Measurements from ENCODE around the gene NOP16. TPM values are rescaled to one million over a fixed set of nuclear protein-coding genes. Genes with fewer than 3 reads are reported as not detected.
A peak's percentile ranks its signal among the peaks of the same experiment; 100 is the strongest.

Gene NOP16
- total RNA-seq, 1 donor from 2014 or later = 46.3 TPM

DNA sequence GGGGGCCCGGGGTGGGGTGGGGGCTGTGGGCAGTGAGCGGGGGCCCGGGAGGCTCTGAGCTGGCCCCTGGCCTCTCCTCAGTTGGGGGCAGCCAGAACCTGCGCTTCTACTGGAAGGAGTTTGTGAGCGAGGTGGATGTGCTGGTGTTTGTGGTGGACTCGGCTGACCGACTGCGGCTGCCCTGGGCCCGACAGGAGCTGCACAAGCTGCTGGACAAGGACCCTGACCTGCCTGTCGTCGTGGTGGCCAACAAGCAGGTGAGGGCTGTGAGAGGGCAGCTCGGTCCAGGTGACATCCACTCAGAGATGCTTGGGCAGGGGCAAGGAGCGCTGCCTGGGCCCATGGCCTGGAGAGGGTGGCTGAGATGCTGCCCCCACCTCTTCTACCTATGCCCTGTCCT is 19.7 kb downstream of the NOP16 start:
- no peak overlapping the region for H2AFZ ChIP-seq (ENCODE audit: low read depth, low read length)
- no peak overlapping the region for H3K4me3 ChIP-seq (ENCODE audit: insufficient read depth, low read depth, low read length)
- peaks cover 16% of the 10 kb centered on the region for H3K36me3 ChIP-seq (ENCODE audit: insufficient read depth, low read length)
- Mint-ChIP-seq H3K27ac (ENCODE audit: unreplicated experiment) (no peak overlapping the region), H3K27me3 (ENCODE audit: low read depth, unreplicated experiment) (peaks cover 4% of the 10 kb centered on the region), H3K36me3 (ENCODE audit: low read depth, unreplicated experiment) (peaks cover 8% of the 10 kb centered on the region), H3K4me1 (ENCODE audit: low read depth, unreplicated experiment) (peaks cover 11% of the 10 kb centered on the region), H3K9me3 (ENCODE audit: unreplicated experiment) (peaks cover 2% of the 10 kb centered on the region), H3K4me3 (ENCODE audit: unreplicated experiment) (no peak overlapping the region)
- DNase-seq (ENCODE audit: low read depth) (no peak), FAIRE-seq (no peak)
- H3K4me1 ChIP-seq (ENCODE audit: insufficient read depth, low read length) = peaks cover 14% of the 10 kb centered on the region
- H3K9me3 ChIP-seq (ENCODE audit: insufficient read depth, low read depth, low read length) = no peaks in the 10 kb centered on the region
- no peak overlapping the region for H3K4me2 ChIP-seq (ENCODE audit: low read length)
- no peaks in the 10 kb centered on the region for H3K27me3 ChIP-seq (ENCODE audit: insufficient read depth, low read length)
- no peak overlapping the region for H3K9ac ChIP-seq (ENCODE audit: low read length)
- H4K20me1 ChIP-seq (ENCODE audit: insufficient read depth, low read length) = peaks cover 9% of the 10 kb centered on the region
- H3K27ac ChIP-seq (ENCODE audit: low read depth, low read length) = no peak overlapping the region
- peaks cover 9% of the 10 kb centered on the region for H3K79me2 ChIP-seq (ENCODE audit: insufficient read depth, low read length)
- TF ChIP-seq, protein P1, sequence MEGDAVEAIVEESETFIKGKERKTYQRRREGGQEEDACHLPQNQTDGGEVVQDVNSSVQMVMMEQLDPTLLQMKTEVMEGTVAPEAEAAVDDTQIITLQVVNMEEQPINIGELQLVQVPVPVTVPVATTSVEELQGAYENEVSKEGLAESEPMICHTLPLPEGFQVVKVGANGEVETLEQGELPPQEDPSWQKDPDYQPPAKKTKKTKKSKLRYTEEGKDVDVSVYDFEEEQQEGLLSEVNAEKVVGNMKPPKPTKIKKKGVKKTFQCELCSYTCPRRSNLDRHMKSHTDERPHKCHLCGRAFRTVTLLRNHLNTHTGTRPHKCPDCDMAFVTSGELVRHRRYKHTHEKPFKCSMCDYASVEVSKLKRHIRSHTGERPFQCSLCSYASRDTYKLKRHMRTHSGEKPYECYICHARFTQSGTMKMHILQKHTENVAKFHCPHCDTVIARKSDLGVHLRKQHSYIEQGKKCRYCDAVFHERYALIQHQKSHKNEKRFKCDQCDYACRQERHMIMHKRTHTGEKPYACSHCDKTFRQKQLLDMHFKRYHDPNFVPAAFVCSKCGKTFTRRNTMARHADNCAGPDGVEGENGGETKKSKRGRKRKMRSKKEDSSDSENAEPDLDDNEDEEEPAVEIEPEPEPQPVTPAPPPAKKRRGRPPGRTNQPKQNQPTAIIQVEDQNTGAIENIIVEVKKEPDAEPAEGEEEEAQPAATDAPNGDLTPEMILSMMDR (IDR thresholded peaks at IDR 0.05; ENCODE audit: insufficient read depth, low read depth, low read length) = no peak
- TF ChIP-seq EZH2 (IDR thresholded peaks at IDR 0.05; ENCODE audit: insufficient read depth, low read length) = no peak

DNA sequence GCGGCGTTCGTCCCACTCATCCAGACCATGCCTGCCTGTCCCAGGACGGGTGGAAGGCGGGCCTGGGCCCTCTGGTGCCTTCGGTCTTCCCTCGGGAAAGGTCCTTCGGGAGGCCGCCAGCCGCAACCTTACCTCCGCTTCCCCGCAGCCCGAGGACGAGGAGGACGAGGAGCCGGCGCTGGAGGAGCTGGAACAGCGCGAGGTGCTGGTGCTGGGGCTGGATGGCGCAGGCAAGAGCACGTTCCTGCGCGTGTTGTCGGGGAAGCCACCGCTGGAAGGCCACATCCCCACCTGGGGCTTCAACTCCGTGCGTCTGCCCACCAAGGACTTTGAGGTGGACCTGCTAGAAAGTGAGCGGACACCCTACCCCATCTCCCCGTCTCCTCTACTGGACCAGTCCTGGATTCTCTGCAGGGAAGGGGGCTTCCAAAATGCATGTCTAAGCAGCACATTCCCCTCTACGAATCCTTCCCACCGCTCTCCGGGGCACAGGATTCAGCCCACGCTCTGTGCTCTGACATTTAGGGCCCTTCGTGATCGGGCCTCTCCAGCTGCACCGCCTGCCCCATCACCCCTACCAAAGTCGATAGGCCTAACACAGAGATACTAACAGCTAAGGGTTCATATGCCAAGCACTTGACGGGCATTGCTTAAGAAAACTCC is 22.0 kb downstream of the NOP16 start:
- Mint-ChIP-seq H3K27ac (ENCODE audit: unreplicated experiment) (no peak overlapping the region), H3K27me3 (ENCODE audit: low read depth, unreplicated experiment) (peaks cover 5% of the 10 kb centered on the region)

More for the DNA sequence above, 22.0 kb downstream of the NOP16 start:
- Mint-ChIP-seq H3K4me1 (ENCODE audit: low read depth, unreplicated experiment) (peaks cover 9% of the 10 kb centered on the region), H3K36me3 (ENCODE audit: low read depth, unreplicated experiment) (peaks cover 8% of the 10 kb centered on the region), H3K9me3 (ENCODE audit: unreplicated experiment) (peaks cover 2% of the 10 kb centered on the region), H3K4me3 (ENCODE audit: unreplicated experiment) (peak overlapping the region; percentile 85)
- TF ChIP-seq, protein P1 (IDR thresholded peaks at IDR 0.05; ENCODE audit: insufficient read depth, low read depth, low read length) = no peak
- no peak for TF ChIP-seq EZH2 (IDR thresholded peaks at IDR 0.05; ENCODE audit: insufficient read depth, low read length)
- Histone ChIP-seq H3K27ac (ENCODE audit: low read depth, low read length) (peak overlapping the region; percentile 22), H3K36me3 (ENCODE audit: insufficient read depth, low read length) (peaks cover 16% of the 10 kb centered on the region), H3K4me1 (ENCODE audit: insufficient read depth, low read length) (peaks cover 18% of the 10 kb centered on the region), H3K27me3 (ENCODE audit: insufficient read depth, low read length) (no peaks in the 10 kb centered on the region), H2AFZ (ENCODE audit: low read depth, low read length) (peak overlapping the region; percentile 96), H4K20me1 (ENCODE audit: insufficient read depth, low read length) (peaks cover 9% of the 10 kb centered on the region), H3K4me2 (ENCODE audit: low read length) (peak overlapping the region; percentile 97), H3K9ac (ENCODE audit: low read length) (peak overlapping the region; percentile 83), H3K79me2 (ENCODE audit: insufficient read depth, low read length) (peaks cover 11% of the 10 kb centered on the region), H3K9me3 (ENCODE audit: insufficient read depth, low read depth, low read length) (no peaks in the 10 kb centered on the region), H3K4me3 (ENCODE audit: insufficient read depth, low read depth, low read length) (peak overlapping the region; percentile 77)
- DNase-seq (ENCODE audit: low read depth) (peak; percentile 11), FAIRE-seq (no peak)
